HepG2 (cell line): Measurements from ENCODE around the gene PRM3. TPM values are rescaled to one million over a fixed set of nuclear protein-coding genes. Genes with fewer than 3 reads are reported as not detected.

Experiments
- CREM ChIP-seq, 2 experiments: sonication (generic) in 1 of 2; formaldehyde crosslinking in 1 of 2; IDR thresholded peaks; 2 replicates each; pipeline versions ENCODE4 v1.4.0 to v1.6.1; 2016 to 2020; ENCODE audit warnings: antibody characterized with exemption in 1 of 2, mild to moderate bottlenecking in 1 of 2, missing genetic modification reagents in 1 of 2
- DMAP1 ChIP-seq: IDR thresholded peaks from 2 replicates; pipeline ENCODE4 v1.6.1; 2016
- FOSL1 ChIP-seq: sonication (generic); formaldehyde crosslinking; IDR thresholded peaks from 2 replicates; pipeline ENCODE4 v1.9.0; 2021; ENCODE audit warnings: missing genetic modification reagents, borderline replicate concordance
- HNRNPL ChIP-seq: fragments of 200-400 bp; formaldehyde crosslinking; IDR thresholded peaks from 2 replicates; pipeline ENCODE4 v1.6.1; 2017; ENCODE audit warnings: mild to moderate bottlenecking, low read depth, low read length
- JUND ChIP-seq: sonication (generic); formaldehyde crosslinking; IDR thresholded peaks from 2 replicates; pipeline ENCODE4 v1.8.0; 2022; ENCODE audit warnings: mild to moderate bottlenecking, missing genetic modification reagents
- MEF2D ChIP-seq: sonication (generic); formaldehyde crosslinking; IDR thresholded peaks from 2 replicates; pipeline ENCODE4 v1.5.1; 2020; ENCODE audit warnings: mild to moderate bottlenecking, missing genetic modification reagents
- REL ChIP-seq: sonication (generic); formaldehyde crosslinking; conservative IDR thresholded peaks from 2 replicates; pipeline ENCODE4 v1.8.0; 2022; ENCODE audit warnings: mild to moderate bottlenecking, missing genetic modification reagents, moderate library complexity
- TFDP1 ChIP-seq: IDR thresholded peaks from 2 replicates; pipeline ENCODE4 v1.6.1; 2016; ENCODE audit warnings: missing compliant biosample characterization, missing genetic modification reagents, borderline replicate concordance
- TOPORS ChIP-seq: sonication (generic); formaldehyde crosslinking; IDR thresholded peaks from 2 replicates; pipeline ENCODE4 v1.8.0; 2023; ENCODE audit warnings: mild to moderate bottlenecking, missing genetic modification reagents
- ZBTB14 ChIP-seq: sonication (generic); formaldehyde crosslinking; IDR thresholded peaks from 2 replicates; pipeline ENCODE4 v1.4.0; 2020; ENCODE audit warnings: missing genetic modification reagents
- ZKSCAN5 ChIP-seq: sonication (generic); formaldehyde crosslinking; IDR thresholded peaks from 2 replicates; pipeline ENCODE4 v1.5.1; 2020; ENCODE audit warnings: mild to moderate bottlenecking, missing genetic modification reagents
- ZMYM3 ChIP-seq: sonication (generic); formaldehyde crosslinking; IDR thresholded peaks from 2 replicates; pipeline ENCODE4 v1.5.1; 2020; ENCODE audit warnings: mild to moderate bottlenecking, missing genetic modification reagents
- ZNF232 ChIP-seq: sonication (generic); formaldehyde crosslinking; IDR thresholded peaks from 2 replicates; pipeline ENCODE4 v1.4.0; 2020; ENCODE audit warnings: missing genetic modification reagents, borderline replicate concordance
- ZNF3 ChIP-seq: IDR thresholded peaks from 2 replicates; pipeline ENCODE4 v1.7.0; 2017; ENCODE audit warnings: inconsistent platforms
- ZNF317 ChIP-seq: sonication (generic); formaldehyde crosslinking; IDR thresholded peaks from 2 replicates; pipeline ENCODE4 v1.5.0; 2020; ENCODE audit warnings: mild to moderate bottlenecking, missing genetic modification reagents
- ZNF775 ChIP-seq: sonication (generic); formaldehyde crosslinking; IDR thresholded peaks from 2 replicates; pipeline ENCODE4 v1.4.0; 2020; ENCODE audit warnings: missing genetic modification reagents, mild to moderate bottlenecking, moderate library complexity, borderline replicate concordance
- ZSCAN12 ChIP-seq: sonication (generic); formaldehyde crosslinking; IDR thresholded peaks from 2 replicates; pipeline ENCODE4 v1.9.0; 2021; ENCODE audit warnings: mild to moderate bottlenecking, missing genetic modification reagents
- polyA plus RNA-seq, 8 experiments: library from polyadenylated mRNA; depleted of rRNA in 3 of 8; stranded (reverse) in 7 of 8; unstranded in 1 of 8; fragments of >200 nt; fragmentation: Illumina TruSeq in 4 of 8; extraction: Trizol in 4 of 8; gene quantifications; 2 replicates each; pipeline versions ENCODE4 v1.2.1 to v1.2.3, GENCODE V29; 2011 to 2016; ENCODE audit warnings: low read depth in 4 of 8, missing spikeins in 1 of 8, mixed read lengths in 1 of 8; ENCODE audit not compliant: insufficient read depth in 1 of 8
- total RNA-seq, 5 experiments: library from RNA; depleted of rRNA; stranded (reverse); fragments of >200 nt; fragmentation: Illumina TruSeq; extraction: Trizol; gene quantifications; 2 replicates each; pipeline ENCODE4 v1.2.3, GENCODE V29; 2016; ENCODE audit warnings: low read depth in 1 of 5
- TF ChIP-seq, protein P1 (sequence below): sonication (generic); formaldehyde crosslinking; IDR thresholded peaks from 2 replicates; pipeline ENCODE4 v1.4.0; 2020; ENCODE audit warnings: missing genetic modification reagents, borderline replicate concordance
- TF ChIP-seq, protein P2 (sequence below): sonication (generic); formaldehyde crosslinking; IDR thresholded peaks from 2 replicates; pipeline ENCODE4 v1.4.0; 2020; ENCODE audit warnings: mild to moderate bottlenecking, missing genetic modification reagents

Gene PRM3
- total and polyA plus RNA-seq, 2 of the 13 experiments (the other 11 are each of a cell fraction or from before 2014, with no cell fraction given): not detected

DNA sequence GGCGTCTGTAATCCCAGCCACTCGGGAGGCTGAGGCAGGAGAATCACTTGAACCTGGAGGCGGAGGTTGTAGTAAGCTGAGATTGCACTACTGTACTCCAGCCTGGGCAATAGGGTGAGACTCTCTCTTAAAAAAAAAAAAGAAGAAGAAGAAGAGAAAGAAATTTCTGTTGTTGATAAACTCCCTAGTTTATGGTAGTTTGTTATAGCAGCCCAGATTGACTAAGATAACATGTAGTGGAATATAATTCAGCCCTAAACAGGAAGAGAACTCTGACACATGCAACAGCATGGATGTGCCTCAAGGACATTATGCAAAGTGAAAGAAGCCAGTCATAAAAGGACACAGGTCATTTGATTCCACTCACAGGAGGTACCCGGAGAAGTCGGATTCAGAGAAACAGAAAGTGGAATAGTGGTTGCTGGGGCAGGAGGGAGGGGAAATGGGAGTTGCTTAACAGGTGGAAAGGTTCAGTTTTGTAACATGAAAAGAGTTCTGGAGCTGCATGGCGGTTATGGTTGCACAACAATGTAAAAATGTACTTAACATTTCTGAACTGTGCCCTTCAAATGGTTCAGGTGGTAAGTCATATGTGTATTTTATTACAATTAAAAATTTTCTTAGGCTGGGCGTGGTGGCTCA is 33.7 kb upstream of the PRM3 start (continued):
- TF ChIP-seq MEF2D (CRISPR knock-in tag) (no peak; the same call in 1 of the 2 replicates), JUND (CRISPR knock-in tag) (no peak), ZSCAN12 (CRISPR knock-in tag) (0 out of 2 replicates have a peak, but pooled peaks have one; percentile 68), ZNF775 (CRISPR knock-in tag) (no peak), CREM (IDR thresholded peaks at IDR 0.05) (peak; percentile 74; the same call in 1 of the 2 replicates), CREM (CRISPR knock-in tag; IDR thresholded peaks at IDR 0.05) (no peak), TFDP1 (CRISPR knock-in tag) (no peak; the same call in 1 of the 2 replicates), REL (CRISPR knock-in tag) (no peak), ZBTB14 (CRISPR knock-in tag) (no peak), ZNF3 (CRISPR knock-in tag) (peak; percentile 90), ZKSCAN5 (CRISPR knock-in tag) (0 out of 2 replicates have a peak, but pooled peaks have one; percentile 8), ZNF317 (CRISPR knock-in tag) (peak; percentile 90), ZNF232 (CRISPR knock-in tag) (peak; percentile 4; the same call in 1 of the 2 replicates), DMAP1 (CRISPR knock-in tag) (peak; percentile 82), FOSL1 (CRISPR knock-in tag) (no peak), HNRNPL (no peak), ZMYM3 (CRISPR knock-in tag) (peak; percentile 96), TOPORS (0 out of 2 replicates have a peak, but pooled peaks have one; percentile 36)
- TF ChIP-seq, protein P1, sequence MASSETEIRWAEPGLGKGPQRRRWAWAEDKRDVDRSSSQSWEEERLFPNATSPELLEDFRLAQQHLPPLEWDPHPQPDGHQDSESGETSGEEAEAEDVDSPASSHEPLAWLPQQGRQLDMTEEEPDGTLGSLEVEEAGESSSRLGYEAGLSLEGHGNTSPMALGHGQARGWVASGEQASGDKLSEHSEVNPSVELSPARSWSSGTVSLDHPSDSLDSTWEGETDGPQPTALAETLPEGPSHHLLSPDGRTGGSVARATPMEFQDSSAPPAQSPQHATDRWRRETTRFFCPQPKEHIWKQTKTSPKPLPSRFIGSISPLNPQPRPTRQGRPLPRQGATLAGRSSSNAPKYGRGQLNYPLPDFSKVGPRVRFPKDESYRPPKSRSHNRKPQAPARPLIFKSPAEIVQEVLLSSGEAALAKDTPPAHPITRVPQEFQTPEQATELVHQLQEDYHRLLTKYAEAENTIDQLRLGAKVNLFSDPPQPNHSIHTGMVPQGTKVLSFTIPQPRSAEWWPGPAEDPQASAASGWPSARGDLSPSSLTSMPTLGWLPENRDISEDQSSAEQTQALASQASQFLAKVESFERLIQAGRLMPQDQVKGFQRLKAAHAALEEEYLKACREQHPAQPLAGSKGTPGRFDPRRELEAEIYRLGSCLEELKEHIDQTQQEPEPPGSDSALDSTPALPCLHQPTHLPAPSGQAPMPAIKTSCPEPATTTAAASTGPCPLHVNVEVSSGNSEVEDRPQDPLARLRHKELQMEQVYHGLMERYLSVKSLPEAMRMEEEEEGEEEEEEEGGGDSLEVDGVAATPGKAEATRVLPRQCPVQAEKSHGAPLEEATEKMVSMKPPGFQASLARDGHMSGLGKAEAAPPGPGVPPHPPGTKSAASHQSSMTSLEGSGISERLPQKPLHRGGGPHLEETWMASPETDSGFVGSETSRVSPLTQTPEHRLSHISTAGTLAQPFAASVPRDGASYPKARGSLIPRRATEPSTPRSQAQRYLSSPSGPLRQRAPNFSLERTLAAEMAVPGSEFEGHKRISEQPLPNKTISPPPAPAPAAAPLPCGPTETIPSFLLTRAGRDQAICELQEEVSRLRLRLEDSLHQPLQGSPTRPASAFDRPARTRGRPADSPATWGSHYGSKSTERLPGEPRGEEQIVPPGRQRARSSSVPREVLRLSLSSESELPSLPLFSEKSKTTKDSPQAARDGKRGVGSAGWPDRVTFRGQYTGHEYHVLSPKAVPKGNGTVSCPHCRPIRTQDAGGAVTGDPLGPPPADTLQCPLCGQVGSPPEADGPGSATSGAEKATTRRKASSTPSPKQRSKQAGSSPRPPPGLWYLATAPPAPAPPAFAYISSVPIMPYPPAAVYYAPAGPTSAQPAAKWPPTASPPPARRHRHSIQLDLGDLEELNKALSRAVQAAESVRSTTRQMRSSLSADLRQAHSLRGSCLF (CRISPR knock-in tag): no peak
- TF ChIP-seq, protein P2, sequence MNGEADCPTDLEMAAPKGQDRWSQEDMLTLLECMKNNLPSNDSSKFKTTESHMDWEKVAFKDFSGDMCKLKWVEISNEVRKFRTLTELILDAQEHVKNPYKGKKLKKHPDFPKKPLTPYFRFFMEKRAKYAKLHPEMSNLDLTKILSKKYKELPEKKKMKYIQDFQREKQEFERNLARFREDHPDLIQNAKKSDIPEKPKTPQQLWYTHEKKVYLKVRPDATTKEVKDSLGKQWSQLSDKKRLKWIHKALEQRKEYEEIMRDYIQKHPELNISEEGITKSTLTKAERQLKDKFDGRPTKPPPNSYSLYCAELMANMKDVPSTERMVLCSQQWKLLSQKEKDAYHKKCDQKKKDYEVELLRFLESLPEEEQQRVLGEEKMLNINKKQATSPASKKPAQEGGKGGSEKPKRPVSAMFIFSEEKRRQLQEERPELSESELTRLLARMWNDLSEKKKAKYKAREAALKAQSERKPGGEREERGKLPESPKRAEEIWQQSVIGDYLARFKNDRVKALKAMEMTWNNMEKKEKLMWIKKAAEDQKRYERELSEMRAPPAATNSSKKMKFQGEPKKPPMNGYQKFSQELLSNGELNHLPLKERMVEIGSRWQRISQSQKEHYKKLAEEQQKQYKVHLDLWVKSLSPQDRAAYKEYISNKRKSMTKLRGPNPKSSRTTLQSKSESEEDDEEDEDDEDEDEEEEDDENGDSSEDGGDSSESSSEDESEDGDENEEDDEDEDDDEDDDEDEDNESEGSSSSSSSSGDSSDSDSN (CRISPR knock-in tag): peak; percentile 59
